Measurements from ENCODE around the gene MPDZ.
A peak's percentile ranks its signal among the peaks of the same experiment; 100 is the strongest.
"Not testable (repeated sequence)": the region's sequence is repeated elsewhere in the genome, so short reads cannot be mapped to it uniquely, and the experiment has no call there.

Gene MPDZ

DNA sequence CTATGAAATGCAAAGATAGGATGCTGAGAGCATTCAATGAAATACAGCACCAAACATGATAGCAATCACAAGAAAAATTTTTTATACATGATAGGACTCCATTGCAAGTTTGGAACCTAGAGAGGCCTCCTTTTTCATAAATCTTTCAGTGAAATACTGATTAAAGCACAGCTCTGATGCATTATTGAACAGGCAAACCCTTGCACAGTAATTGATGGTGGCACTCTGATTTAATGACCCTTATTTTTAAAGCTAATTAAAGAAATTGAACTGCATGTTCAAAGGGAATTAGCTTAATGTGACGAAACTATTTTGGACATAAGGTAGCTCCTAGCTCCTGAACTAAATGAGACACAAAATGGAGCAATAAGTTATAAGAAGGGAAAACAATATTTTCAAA, 44.6 kb downstream of the MPDZ start:
- TF ChIP-seq CTCF (conservative IDR thresholded peaks at IDR 0.05; ENCODE audit: low read length), result no peak
- no peak for DNase-seq (ENCODE audit: low read depth)
- H3K4me3 ChIP-seq (ENCODE audit: low read length), result no peak overlapping the region

- DNase-seq (ENCODE audit: low read depth), result peak; percentile 3
- H3K4me3 ChIP-seq (ENCODE audit: low read length), result no peak overlapping the region
- no peak for TF ChIP-seq CTCF (conservative IDR thresholded peaks at IDR 0.05; ENCODE audit: low read length)
Measured at GRCh38 chr9:13228431-13228830, 51.1 kb downstream of the MPDZ start.

GRCh38 chr9:13224366-13224765, 55.1 kb downstream of the MPDZ start:
- H3K4me3 ChIP-seq (ENCODE audit: low read length), result no peak overlapping the region
- no peak for DNase-seq (ENCODE audit: low read depth)
- TF ChIP-seq CTCF (conservative IDR thresholded peaks at IDR 0.05; ENCODE audit: low read length), result no peak

- H3K4me3 ChIP-seq (ENCODE audit: low read length); DNase-seq (ENCODE audit: low read depth): not testable (repeated sequence)
Measured at GRCh38 chr9:13222733-13223132, 56.8 kb downstream of the MPDZ start.

DNA sequence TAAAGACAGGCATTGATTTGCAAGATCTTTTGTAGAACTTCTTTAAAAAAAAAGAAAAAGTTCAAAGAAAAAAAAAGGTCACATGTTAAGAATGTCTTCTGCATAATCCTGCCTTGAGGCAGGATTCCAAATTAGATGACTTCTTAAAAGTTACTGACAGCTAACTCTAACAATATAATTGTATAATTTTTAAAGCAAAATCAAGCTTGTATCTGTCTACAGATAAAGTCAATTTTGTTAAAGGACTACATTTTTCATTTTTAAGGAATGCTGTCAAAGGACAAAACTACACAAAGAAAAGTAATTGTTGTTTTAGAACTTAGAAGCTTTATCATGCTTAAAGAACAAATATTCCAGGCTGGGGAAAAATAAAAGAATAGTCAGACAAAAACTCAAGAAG, 57.8 kb downstream of the MPDZ start:
- DNase-seq (ENCODE audit: low read depth), result no peak
- no peak for TF ChIP-seq CTCF (conservative IDR thresholded peaks at IDR 0.05; ENCODE audit: low read length)
- no peak overlapping the region for H3K4me3 ChIP-seq (ENCODE audit: low read length)

DNA sequence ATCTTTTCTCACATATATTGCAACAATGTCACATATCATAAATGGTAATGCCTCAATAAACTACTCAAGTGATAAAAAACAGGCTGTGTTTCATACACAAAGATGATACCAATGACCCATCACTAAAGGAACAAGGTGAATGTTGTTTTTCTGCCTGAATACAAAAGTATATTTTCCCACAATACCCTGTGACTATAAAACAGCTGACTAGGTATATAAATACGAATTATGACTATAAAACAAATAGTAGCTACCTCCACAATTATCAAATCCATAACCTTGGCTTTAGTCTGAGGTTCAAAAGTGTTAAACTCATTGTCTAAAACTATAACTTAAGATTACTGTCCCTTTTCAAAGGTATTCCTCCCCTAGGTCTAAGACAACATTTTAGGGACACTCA, 58.7 kb downstream of the MPDZ start:
- DNase-seq (ENCODE audit: low read depth), result no peak
- no peak for TF ChIP-seq CTCF (conservative IDR thresholded peaks at IDR 0.05; ENCODE audit: low read length)
- no peak overlapping the region for H3K4me3 ChIP-seq (ENCODE audit: low read length)

GRCh38 chr9:13215791-13216554, 63.5 kb downstream of the MPDZ start:
- H3K4me3 ChIP-seq (ENCODE audit: low read length), result no peak overlapping the region
- no peak for TF ChIP-seq CTCF (conservative IDR thresholded peaks at IDR 0.05; ENCODE audit: low read length)
- no peak for DNase-seq (ENCODE audit: low read depth)

Data from AG10803 (cell line).